ENCODE measurements around the gene ARID5B. TPM values are rescaled to one million over a fixed set of nuclear protein-coding genes. Genes with fewer than 3 reads are reported as not detected.
A peak's percentile ranks its signal among the peaks of the same experiment; 100 is the strongest.

The ARID5B gene
- total RNA-seq, 1 donor from 2014 or later: 11.6 TPM

DNA sequence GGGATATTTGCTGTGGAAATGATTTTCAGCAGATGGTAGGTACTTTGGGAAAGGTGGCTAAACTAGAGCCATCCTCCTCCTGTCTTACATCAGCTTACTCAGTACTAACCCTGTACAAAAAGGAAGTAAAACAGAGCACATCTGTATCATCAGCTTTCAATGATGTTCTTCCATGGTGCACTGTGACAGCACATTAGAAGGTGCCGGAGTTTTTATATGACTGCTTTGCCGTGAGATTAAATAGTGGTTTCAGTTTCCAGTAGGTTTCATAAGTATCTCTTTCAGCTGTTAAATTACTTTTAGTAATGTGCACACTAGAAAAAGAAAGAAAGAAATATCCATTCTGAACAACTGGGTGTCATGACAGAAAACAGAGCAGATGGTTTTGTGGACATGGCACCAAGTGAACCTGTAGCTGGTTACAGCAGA lies 86.5 kb downstream of the ARID5B start:
- no peak for DNase-seq (ENCODE audit: low read depth in 2 of 2)

DNA sequence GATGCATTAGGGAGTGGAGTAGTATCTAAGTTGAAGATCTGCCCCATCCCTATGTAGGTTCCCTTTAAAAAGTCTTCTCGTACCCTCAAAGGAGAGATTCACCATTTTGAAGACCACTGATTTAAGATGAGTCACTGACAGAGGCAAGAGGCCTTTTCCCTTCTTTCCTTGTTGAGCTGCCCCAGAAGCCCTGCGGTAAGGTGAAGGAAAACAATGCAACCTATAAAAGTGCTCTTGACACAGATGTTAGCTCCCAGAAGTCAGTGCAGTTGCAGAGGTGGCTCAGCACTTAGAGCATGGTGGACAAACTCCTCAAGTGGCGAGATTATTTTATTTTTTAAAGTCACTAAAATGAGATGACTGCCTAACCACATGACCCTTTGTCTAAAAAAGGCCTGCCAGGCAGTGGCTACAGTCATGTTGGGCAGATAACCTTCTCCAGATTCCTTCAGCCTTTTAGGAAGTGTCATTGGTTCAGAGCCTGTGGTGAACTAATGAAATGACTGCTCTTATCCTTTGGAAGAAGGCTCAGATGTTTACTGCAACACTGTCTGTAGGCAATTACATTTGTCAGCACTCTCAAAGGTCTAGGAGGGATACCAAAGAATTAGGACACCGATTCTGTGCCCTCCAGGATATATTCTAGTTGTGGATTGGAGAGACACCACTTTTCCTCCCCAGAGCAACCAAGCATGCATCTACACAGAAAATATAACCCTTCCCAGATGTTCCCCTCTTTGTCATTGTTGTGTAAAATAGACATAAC lies 88.7 kb downstream of the ARID5B start:
- no peak for DNase-seq (ENCODE audit: low read depth in 2 of 2)

- no peak for DNase-seq (ENCODE audit: low read depth in 2 of 2)
These were observed 89.2 kb downstream of the ARID5B start for GRCh38 chr10:61990761-61991135.

- no peak for DNase-seq (ENCODE audit: low read depth in 2 of 2)
These were observed 89.7 kb downstream of the ARID5B start for GRCh38 chr10:61991166-61991565.

GRCh38 chr10:61992059-61992460 lies 90.6 kb downstream of the ARID5B start:
- DNase-seq (ENCODE audit: low read depth in 2 of 2): peak in 1 of 2 donors; percentile 18

- DNase-seq (ENCODE audit: low read depth in 2 of 2): peak; percentile 58 to 92
These were observed 91.5 kb downstream of the ARID5B start for GRCh38 chr10:61992671-61993668.

GRCh38 chr10:61993711-61994401 lies 92.4 kb downstream of the ARID5B start:
- peak; percentile 85 to 91 for DNase-seq (ENCODE audit: low read depth in 2 of 2)

DNA sequence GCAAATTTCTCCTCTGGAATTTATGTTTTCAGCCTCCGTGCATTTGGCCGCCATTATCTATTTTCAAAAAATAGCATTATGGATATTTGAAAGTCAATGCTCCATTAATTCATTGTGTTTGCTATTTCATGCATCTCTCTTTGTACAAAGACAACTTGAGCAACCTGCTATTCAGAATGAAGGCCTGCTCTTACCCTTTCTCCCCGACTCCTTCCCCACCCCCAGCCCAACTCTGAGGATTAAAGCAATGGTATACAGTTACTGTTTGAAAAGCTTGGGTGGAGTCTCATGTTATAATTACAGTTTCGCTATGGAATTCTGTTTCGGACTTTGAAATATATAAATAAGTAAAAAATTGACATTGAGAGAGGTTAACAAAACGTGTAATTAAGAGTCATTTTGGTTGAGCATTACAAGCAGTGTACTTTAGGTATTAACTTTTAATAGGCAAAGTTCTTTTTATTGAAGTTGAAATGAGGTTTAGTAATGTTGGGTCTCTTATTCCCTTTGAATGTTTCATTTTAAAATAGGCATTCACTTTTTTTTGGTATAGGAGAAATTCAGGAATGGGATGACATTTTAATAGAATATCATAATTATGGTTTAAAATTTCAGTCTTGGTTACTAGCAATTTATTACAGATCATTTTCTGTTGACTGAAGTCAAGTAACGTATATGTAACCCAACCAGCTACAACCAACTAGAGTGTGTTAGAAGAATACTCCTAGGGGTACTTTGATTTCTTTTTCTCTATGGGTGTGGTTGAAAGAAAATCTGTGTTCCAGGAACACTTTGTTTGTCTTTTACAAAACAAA lies 93.1 kb downstream of the ARID5B start:
- DNase-seq (ENCODE audit: low read depth in 2 of 2): peak in 1 of 2 donors; percentile 6

DNA sequence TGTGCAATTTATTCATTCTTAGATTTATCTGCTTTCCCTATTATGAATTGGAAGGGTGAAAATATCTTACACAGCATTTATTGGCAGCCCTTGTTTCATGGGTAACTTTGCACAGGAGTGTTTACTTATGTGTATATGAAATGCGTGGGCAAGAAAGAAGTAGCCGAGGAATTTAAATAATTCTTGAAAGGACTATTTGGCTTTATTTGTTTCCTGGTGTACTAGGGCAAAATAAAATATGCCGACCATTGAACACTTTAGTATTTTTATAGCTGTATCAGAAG lies 93.7 kb downstream of the ARID5B start:
- DNase-seq (ENCODE audit: low read depth in 2 of 2): no peak

DNA sequence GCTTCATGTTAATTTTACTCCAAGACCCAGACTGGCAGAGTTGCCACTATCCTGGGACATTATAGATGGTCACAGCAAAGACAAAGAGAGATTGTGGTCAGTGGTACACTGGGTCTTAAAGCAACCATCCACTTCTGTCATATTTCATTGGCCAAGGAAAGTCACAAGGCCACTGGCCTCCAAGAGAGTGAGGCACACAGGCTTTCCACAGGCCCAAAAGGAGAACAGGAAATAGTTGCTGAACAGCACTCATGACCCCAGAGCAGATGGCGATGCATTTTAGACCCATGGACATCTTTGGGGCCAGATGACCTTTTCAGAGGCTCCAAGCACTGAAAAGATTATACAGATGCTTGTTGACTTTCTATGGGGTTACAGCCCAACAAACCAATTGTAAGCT lies 97.4 kb downstream of the ARID5B start:
- DNase-seq (ENCODE audit: low read depth in 2 of 2): no peak

- DNase-seq (ENCODE audit: low read depth in 2 of 2): no peak
These were observed 98.6 kb downstream of the ARID5B start for GRCh38 chr10:62000037-62000603.

GRCh38 chr10:62000726-62001125 lies 99.2 kb downstream of the ARID5B start:
- DNase-seq (ENCODE audit: low read depth in 2 of 2): no peak

- DNase-seq (ENCODE audit: low read depth in 2 of 2): no peak
These were observed 100.4 kb downstream of the ARID5B start for GRCh38 chr10:62001898-62002297.

GRCh38 chr10:62002753-62003152 lies 101.3 kb downstream of the ARID5B start:
- DNase-seq (ENCODE audit: low read depth in 2 of 2): no peak

GRCh38 chr10:62004042-62004441 lies 102.5 kb downstream of the ARID5B start:
- no peak for DNase-seq (ENCODE audit: low read depth in 2 of 2)

GRCh38 chr10:62005281-62005680 lies 103.8 kb downstream of the ARID5B start:
- DNase-seq (ENCODE audit: low read depth in 2 of 2): no peak

GRCh38 chr10:62005687-62006086 lies 104.2 kb downstream of the ARID5B start:
- peak in 1 of 2 donors; percentile 33 for DNase-seq (ENCODE audit: low read depth in 2 of 2)

DNA sequence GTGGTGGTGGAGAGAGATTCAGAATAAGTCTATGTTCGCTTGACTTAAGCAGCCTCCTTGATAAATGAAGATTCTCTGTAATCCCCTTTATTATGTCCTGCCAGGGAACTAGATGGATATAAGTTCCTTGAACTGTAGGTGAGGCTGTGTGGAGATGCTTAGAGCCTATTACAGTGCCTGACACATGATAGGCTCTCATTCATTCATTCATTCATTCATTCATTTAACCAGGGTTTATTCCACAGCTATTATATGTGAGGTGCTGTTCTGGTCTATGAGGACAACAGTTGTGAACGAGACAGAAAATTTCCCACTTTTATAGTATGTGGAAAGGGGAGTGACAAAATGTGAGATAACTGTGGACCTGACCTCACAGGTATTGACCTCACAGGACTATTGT lies 105.6 kb downstream of the ARID5B start:
- DNase-seq (ENCODE audit: low read depth in 2 of 2): no peak

DNA sequence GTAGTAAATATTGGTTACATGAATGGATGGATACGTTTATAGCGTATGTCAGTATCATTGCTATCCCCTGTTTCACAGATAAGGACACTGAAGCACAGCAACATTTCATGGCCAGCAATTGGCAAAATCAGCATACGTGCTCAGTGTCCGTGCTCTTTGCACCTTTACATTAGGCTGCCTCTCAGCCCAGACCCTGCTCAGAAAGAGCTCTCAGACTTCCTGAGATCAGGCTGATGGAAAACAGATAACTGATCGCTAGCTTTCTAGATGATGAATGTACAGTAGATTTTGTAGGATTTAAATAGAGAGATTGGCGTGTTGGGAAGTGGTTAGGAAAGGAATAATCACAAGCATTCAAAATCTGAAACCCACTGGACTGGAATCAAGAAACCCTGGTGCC lies 106.7 kb downstream of the ARID5B start:
- no peak for DNase-seq (ENCODE audit: low read depth in 2 of 2)

GRCh38 chr10:62008946-62009345 lies 107.4 kb downstream of the ARID5B start:
- DNase-seq (ENCODE audit: low read depth in 2 of 2): no peak

- DNase-seq (ENCODE audit: low read depth in 2 of 2): no peak
These were observed 108.9 kb downstream of the ARID5B start for GRCh38 chr10:62010366-62010765.

All from dermis microvascular lymphatic vessel endothelial cell (primary cell).